AG09309 (cell line): Measurements from ENCODE around the gene NSUN7.

Experiments used
- DNase-seq: peaks from one replicate; pipeline ENCODE4 v3.0.0-alpha.2; 2010; ENCODE audit warnings: low read depth
- H3K4me3 ChIP-seq: 2 replicates; pipeline ENCODE4 v1.5.1; 2011; ENCODE audit warnings: mild to moderate bottlenecking, low read depth, low read length, moderate library complexity; ENCODE audit not compliant: control insufficient read depth
- TF ChIP-seq, protein P1 (sequence below): IDR thresholded peaks from 2 replicates; pipeline ENCODE4 v1.5.1; 2011; ENCODE audit warnings: mild to moderate bottlenecking, low read depth, low read length, inconsistent platforms; ENCODE audit not compliant: insufficient read depth, control insufficient read depth; ENCODE audit errors: missing control alignments

NSUN7 gene

DNA sequence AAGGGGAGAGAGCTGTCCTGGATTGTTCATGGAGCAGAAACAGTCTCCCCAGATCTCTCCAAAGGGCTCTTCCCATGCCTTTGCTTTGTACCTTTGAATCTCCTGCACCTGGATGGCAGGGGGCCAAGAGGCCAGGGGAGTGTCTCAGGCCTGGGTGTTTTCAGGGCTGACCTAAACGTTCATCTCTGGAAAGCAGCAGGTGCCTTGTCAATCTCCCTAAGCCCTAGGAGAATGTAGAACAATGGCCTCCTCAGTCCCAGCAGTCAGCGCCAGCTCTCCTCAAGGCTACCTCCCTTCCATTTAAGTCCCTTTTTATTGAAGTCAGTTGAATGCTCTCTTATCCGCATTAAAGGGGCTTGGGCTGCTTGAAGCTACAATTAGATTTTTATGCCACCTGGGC lies 31.2 kb upstream of the NSUN7 start:
- H3K4me3 ChIP-seq = no peak overlapping the region
- DNase-seq = no peak
- TF ChIP-seq, protein P1, sequence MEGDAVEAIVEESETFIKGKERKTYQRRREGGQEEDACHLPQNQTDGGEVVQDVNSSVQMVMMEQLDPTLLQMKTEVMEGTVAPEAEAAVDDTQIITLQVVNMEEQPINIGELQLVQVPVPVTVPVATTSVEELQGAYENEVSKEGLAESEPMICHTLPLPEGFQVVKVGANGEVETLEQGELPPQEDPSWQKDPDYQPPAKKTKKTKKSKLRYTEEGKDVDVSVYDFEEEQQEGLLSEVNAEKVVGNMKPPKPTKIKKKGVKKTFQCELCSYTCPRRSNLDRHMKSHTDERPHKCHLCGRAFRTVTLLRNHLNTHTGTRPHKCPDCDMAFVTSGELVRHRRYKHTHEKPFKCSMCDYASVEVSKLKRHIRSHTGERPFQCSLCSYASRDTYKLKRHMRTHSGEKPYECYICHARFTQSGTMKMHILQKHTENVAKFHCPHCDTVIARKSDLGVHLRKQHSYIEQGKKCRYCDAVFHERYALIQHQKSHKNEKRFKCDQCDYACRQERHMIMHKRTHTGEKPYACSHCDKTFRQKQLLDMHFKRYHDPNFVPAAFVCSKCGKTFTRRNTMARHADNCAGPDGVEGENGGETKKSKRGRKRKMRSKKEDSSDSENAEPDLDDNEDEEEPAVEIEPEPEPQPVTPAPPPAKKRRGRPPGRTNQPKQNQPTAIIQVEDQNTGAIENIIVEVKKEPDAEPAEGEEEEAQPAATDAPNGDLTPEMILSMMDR = no peak

DNA sequence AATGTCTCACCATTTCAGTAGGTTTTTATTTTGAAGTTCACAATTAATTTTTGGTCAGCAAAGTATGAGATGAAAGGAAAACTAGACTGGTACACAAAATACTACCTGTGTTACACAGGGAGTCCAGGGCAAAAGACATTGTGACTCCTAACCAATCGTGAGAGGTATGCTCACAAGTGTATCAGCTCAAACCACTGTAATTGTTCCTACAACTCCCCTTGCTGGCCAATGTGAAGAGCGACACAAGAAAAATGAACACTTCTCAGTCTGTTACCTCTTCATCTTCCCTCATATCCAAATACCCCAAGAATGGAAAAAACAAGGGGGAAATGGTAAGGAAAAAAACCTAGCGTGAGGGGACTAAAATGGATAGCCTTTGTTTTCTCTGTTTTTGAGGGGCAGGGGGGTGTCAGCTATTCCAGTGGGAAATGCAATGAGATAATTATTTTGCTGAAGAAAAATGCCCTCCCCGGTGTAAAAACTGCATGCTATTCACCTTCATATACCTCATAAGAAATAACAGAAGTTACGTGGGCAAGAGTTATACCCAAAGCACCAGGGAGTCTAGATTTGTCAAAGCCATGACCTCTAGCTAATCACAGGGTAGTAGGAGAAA lies 30.6 kb upstream of the NSUN7 start:
- no peak overlapping the region for H3K4me3 ChIP-seq
- TF ChIP-seq, protein P1 = peak; percentile 74
- peak; percentile 37 for DNase-seq

DNA sequence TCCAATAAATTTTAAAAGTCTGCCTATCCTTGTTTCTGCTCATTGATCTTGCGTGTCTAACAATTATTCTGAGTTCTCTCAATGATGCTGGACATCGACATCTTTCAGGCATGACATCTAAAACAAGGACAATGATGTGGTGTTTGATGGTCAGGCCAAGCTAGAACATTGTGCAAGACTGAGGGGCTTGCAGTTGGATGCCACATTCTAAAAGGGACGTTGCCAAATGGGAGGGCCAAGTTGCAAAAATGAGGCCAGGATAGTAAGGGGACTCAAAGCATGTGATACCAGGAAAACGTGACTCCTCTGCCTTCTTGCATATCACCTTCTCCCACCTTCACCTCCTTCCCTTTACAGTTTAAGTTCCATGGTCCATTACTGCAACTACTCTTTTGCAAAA lies 29.4 kb upstream of the NSUN7 start:
- no peak overlapping the region for H3K4me3 ChIP-seq
- TF ChIP-seq, protein P1 = no peak

DNA sequence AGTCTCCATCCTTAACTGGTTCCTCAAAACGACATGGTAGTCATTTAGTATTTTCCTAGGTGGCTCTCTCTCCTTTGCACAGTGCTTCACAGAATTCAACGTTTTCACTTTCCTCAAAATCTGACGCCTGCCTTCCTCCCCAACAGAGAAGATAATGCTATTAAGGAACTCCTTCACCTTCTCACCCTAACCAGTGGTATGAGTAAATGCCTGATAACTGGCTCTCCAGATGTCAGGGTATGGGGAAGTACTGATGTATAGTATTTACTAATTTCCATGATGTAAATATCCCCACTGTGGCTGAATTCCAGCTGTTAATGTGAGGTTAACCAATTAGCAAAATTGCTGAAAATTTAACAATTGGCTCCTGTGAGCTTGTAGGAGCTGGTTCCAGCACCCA lies 28.8 kb upstream of the NSUN7 start:
- TF ChIP-seq, protein P1 = no peak
- no peak for DNase-seq
- no peak overlapping the region for H3K4me3 ChIP-seq

More for the DNA sequence above, 29.4 kb upstream of the NSUN7 start:
- DNase-seq = no peak

DNA sequence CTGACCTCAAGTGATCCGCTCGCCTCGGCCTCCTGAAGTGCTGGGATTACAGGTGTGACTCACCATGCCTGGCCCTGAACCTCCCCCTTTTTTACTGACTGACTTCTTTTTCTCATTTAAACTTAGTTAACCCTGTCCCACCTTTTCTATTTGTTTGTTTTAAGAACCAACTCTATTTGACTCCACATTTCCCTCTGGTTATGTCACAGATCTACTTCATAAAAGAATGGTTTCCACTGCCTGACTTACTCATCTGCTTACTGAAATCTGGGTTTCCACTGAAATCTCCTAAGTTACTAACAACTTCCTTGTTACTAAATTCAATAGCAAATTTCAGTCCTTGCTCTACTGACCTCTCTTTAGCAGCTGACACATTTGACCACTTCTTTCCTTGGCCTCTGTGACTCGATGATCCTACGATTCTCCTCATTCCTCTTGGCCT lies 28.0 kb upstream of the NSUN7 start:
- TF ChIP-seq, protein P1 = no peak
- no peak overlapping the region for H3K4me3 ChIP-seq
- peak; percentile 20 for DNase-seq

DNA sequence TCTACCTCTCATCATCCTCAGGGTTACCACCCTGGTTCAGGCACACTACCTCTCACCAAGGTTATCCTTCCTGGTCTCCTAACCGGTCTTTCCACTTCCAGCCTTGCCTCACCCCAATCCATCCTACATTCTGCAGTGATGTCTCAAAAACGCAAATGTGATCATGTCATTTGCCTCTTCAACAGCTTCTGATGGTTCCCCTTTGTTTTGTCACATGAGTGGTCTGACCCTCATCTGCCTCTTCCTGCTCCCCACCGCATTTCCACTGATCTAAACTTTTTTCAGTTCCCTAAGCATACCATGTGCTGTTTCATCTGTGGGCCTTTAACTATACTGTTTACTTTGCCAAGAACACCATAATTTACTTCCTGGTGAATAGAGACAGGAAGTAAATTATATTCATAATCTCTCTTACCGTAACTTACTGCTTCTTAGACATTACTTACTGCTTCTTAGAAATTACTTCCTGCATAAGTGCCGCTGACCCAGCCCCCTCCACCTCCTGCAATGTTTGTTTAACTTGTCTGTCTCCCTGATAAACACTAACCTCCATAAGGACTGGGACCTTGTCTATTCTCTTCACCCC lies 27.1 kb upstream of the NSUN7 start:
- no peak overlapping the region for H3K4me3 ChIP-seq
- TF ChIP-seq, protein P1 = no peak
- DNase-seq = no peak
